ENCODE results near the gene OVCA2.

The OVCA2 gene

DNA sequence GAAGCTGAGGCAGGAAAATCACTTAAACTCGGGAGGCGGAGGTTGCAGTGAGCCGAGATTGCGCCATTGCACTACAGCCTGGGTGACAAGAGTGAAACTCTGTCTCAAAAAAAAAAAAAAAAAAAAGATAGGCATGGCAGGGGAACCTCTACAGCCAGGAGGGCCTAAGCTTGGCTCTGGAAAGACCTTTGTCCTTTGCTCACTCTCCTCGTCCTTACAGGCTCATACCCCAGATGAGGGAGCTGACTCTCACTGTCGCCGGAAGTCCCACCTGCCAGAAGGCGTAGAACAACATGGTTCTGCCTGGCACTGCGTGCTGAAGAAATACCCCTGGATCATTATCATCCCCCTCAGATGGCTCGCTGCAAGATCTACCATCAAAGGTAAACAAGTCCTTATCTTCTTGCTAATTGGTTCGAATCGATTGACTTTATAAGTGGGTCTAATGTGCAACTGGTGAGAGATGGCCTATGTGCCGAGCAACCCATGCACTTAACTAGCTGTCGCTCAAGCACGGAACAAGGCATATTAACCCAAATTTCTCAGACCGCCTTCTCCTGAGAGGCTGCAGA lies 46.4 kb upstream of the OVCA2 start:
- TF ChIP-seq, protein P1, sequence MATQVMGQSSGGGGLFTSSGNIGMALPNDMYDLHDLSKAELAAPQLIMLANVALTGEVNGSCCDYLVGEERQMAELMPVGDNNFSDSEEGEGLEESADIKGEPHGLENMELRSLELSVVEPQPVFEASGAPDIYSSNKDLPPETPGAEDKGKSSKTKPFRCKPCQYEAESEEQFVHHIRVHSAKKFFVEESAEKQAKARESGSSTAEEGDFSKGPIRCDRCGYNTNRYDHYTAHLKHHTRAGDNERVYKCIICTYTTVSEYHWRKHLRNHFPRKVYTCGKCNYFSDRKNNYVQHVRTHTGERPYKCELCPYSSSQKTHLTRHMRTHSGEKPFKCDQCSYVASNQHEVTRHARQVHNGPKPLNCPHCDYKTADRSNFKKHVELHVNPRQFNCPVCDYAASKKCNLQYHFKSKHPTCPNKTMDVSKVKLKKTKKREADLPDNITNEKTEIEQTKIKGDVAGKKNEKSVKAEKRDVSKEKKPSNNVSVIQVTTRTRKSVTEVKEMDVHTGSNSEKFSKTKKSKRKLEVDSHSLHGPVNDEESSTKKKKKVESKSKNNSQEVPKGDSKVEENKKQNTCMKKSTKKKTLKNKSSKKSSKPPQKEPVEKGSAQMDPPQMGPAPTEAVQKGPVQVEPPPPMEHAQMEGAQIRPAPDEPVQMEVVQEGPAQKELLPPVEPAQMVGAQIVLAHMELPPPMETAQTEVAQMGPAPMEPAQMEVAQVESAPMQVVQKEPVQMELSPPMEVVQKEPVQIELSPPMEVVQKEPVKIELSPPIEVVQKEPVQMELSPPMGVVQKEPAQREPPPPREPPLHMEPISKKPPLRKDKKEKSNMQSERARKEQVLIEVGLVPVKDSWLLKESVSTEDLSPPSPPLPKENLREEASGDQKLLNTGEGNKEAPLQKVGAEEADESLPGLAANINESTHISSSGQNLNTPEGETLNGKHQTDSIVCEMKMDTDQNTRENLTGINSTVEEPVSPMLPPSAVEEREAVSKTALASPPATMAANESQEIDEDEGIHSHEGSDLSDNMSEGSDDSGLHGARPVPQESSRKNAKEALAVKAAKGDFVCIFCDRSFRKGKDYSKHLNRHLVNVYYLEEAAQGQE (IDR thresholded peaks at IDR 0.05; ENCODE audit: low read depth): no peak
- no peak for TF ChIP-seq TEAD4 (IDR thresholded peaks at IDR 0.05)

DNA sequence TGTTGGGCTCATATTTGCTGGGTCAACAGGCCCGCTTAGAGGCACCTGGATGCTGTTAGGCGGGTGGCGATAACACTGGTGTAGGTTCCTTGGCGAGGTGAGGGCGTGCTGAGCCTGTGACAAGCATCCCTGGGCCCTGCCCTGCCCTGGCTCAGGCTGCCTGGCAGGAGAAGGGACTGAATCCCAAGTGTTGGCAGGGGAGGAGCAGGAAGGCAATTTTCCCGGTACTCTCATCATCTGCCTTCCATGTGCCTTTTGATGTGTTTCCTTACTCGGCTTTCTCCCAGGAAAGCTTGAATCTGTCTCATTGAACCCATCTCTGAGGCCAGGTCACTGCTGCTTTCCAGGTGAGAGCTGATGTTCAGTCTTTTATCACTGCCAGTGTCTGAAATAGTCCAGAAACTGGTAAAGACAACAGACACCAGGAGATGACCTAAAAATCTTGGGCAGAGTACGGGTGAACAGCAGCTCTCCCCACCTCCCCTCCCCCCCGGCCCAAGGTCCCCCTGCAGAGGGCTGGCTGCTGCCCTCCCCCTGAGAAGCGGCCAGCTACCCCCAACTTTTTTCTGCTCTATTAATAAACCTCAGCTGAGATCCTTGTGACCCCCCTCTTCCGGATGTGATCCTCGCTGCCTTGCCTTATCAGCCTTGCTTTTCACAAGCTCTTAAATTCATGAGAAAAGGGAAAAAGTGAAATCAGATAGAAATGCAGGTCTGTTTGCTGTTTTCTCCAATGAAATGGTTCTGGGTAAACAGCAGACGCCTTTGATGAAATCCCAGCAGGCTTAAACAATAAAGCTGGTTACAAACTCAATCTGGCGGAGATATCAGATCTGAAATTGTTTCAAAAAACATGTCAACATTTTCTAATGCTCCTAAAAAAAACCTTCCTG lies 45.7 kb upstream of the OVCA2 start:
- TF ChIP-seq EP300 (IDR thresholded peaks at IDR 0.05; ENCODE audit: borderline replicate concordance) (no peak), NFIC (IDR thresholded peaks at IDR 0.05) (no peak), USF1 (IDR thresholded peaks at IDR 0.05) (no peak)

GRCh38 chr17:1996800-1997288 lies 45.0 kb upstream of the OVCA2 start:
- TF ChIP-seq TAF1 (IDR thresholded peaks at IDR 0.05; ENCODE audit: low read depth): no peak
- no peak for TF ChIP-seq TEAD4 (IDR thresholded peaks at IDR 0.05)
- no peak for TF ChIP-seq YY1 (IDR thresholded peaks at IDR 0.05; ENCODE audit: low read depth)
- TF ChIP-seq USF1 (IDR thresholded peaks at IDR 0.05): no peak
- TF ChIP-seq EP300 (IDR thresholded peaks at IDR 0.05; ENCODE audit: borderline replicate concordance): no peak
- no peak for TF ChIP-seq CREB1 (IDR thresholded peaks at IDR 0.05; ENCODE audit: low read depth)
- TF ChIP-seq ZBTB7A (IDR thresholded peaks at IDR 0.05; ENCODE audit: low read depth): no peak
- TF ChIP-seq RAD21 (IDR thresholded peaks at IDR 0.05; ENCODE audit: low read depth): no peak

DNA sequence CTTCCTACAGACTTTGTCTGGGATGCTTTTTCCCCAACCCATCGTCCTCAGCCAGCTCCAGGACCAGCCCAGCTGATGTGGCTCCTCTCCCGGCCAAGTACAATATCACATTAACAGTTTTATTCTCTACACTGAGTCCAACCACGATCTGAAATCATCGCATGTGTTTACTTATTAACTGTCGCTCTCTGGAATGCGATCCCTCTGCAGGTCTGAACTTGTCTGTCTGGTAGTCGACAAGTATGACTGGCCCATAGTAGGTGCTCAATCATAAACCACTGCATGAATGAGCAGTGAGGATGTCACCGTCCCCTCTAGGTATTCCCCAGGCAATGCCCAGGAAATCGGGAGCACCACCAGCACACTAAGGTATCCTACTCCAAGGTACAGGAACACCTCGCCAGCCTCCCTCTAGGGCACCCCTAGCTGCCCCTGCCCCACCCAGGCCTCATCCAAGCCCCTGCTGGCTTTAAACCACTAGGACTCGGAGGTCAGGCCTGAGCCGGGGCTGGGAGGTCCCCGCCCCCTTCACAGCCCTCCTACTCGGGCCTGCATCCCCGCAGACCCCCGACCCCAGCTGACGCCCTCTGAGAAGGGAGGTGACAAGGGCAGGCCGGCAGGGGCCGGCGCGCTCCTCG lies 44.4 kb upstream of the OVCA2 start:
- TF ChIP-seq YY1 (IDR thresholded peaks at IDR 0.05; ENCODE audit: low read depth) (no peak), TEAD4 (IDR thresholded peaks at IDR 0.05) (no peak), EP300 (IDR thresholded peaks at IDR 0.05; ENCODE audit: borderline replicate concordance) (no peak), ZBTB7A (IDR thresholded peaks at IDR 0.05; ENCODE audit: low read depth) (no peak), CEBPB (IDR thresholded peaks at IDR 0.05) (no peak), TAF1 (IDR thresholded peaks at IDR 0.05; ENCODE audit: low read depth) (no peak), TCF12 (IDR thresholded peaks at IDR 0.05; ENCODE audit: low read depth) (no peak), USF1 (IDR thresholded peaks at IDR 0.05) (no peak), RAD21 (IDR thresholded peaks at IDR 0.05; ENCODE audit: low read depth) (no peak), FOXM1 (IDR thresholded peaks at IDR 0.05; ENCODE audit: borderline replicate concordance, low read depth) (no peak), CREB1 (IDR thresholded peaks at IDR 0.05; ENCODE audit: low read depth) (no peak)

- TF ChIP-seq FOXM1 (IDR thresholded peaks at IDR 0.05; ENCODE audit: borderline replicate concordance, low read depth) (no peak), CEBPB (IDR thresholded peaks at IDR 0.05) (no peak), ZBTB7A (IDR thresholded peaks at IDR 0.05; ENCODE audit: low read depth) (no peak)
- TF ChIP-seq, protein P1 (IDR thresholded peaks at IDR 0.05; ENCODE audit: low read depth): no peak
Measured at GRCh38 chr17:1997927-1998742, 43.7 kb upstream of the OVCA2 start.

Measured in Ishikawa (cell line).